Measurements from ENCODE around the gene APOA4. TPM values are rescaled to one million over a fixed set of nuclear protein-coding genes. Genes with fewer than 3 reads are reported as not detected.
A peak's percentile ranks its signal among the peaks of the same experiment; 100 is the strongest.

The APOA4 gene
- total and polyA plus RNA-seq, 2 of the 13 experiments (the other 11 are each of a cell fraction or from before 2014, with no cell fraction given) = 3.8 to 7.2 TPM

GRCh38 chr11:116825854-116826750 is 3.0 kb upstream of the APOA4 start (continued):
- TF ChIP-seq ZNF724P (CRISPR knock-in tag; IDR thresholded peaks at IDR 0.05; ENCODE audit: borderline replicate concordance) (no peak), RARA (CRISPR knock-in tag; IDR thresholded peaks at IDR 0.05) (peak; percentile 86), ZNF230 (CRISPR knock-in tag; IDR thresholded peaks at IDR 0.05) (no peak; the same call in 1 of the 2 replicates), KLF12 (CRISPR knock-in tag; IDR thresholded peaks at IDR 0.05; ENCODE audit: borderline replicate concordance) (no peak; the same call in 1 of the 2 replicates), HMGXB3 (CRISPR knock-in tag; IDR thresholded peaks at IDR 0.05; ENCODE audit: borderline replicate concordance) (no peak), YEATS2 (CRISPR knock-in tag; IDR thresholded peaks at IDR 0.05; ENCODE audit: borderline replicate concordance) (no peak), RXRB (CRISPR knock-in tag; IDR thresholded peaks at IDR 0.05; ENCODE audit: borderline replicate concordance) (peak; percentile 45; the same call in 1 of the 2 replicates), ZSCAN21 (CRISPR knock-in tag; IDR thresholded peaks at IDR 0.05; ENCODE audit: borderline replicate concordance) (peak; percentile 82), ZNF781 (CRISPR knock-in tag; IDR thresholded peaks at IDR 0.05; ENCODE audit: borderline replicate concordance, not compliant biosample characterization) (no peak), NKX3-1 (CRISPR knock-in tag; IDR thresholded peaks at IDR 0.05) (no peak), XRCC5 (optimal IDR thresholded peaks at IDR 0.05; ENCODE audit: low read length) (no peak), ZBTB2 (CRISPR knock-in tag; IDR thresholded peaks at IDR 0.05; ENCODE audit: low read depth) (0 out of 2 replicates have a peak, but pooled peaks have one; percentile 52), NR2F6 (IDR thresholded peaks at IDR 0.05) (peak; percentile 73), NR2F6 (CRISPR knock-in tag; IDR thresholded peaks at IDR 0.05) (peak; percentile 87), SP2 (CRISPR knock-in tag; IDR thresholded peaks at IDR 0.05) (no peak), PAX8 (CRISPR knock-in tag; IDR thresholded peaks at IDR 0.05; ENCODE audit: borderline replicate concordance) (peak; percentile 7), NR2F1 (CRISPR knock-in tag; IDR thresholded peaks at IDR 0.05) (peak; percentile 48 to 82; a peak in 3 of 4 replicates)
- TF ChIP-seq, protein P1, sequence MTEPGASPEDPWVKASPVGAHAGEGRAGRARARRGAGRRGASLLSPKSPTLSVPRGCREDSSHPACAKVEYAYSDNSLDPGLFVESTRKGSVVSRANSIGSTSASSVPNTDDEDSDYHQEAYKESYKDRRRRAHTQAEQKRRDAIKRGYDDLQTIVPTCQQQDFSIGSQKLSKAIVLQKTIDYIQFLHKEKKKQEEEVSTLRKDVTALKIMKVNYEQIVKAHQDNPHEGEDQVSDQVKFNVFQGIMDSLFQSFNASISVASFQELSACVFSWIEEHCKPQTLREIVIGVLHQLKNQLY (CRISPR knock-in tag; IDR thresholded peaks at IDR 0.05) = peak; percentile 14; the same call in 1 of the 2 replicates
- TF ChIP-seq, protein P2, sequence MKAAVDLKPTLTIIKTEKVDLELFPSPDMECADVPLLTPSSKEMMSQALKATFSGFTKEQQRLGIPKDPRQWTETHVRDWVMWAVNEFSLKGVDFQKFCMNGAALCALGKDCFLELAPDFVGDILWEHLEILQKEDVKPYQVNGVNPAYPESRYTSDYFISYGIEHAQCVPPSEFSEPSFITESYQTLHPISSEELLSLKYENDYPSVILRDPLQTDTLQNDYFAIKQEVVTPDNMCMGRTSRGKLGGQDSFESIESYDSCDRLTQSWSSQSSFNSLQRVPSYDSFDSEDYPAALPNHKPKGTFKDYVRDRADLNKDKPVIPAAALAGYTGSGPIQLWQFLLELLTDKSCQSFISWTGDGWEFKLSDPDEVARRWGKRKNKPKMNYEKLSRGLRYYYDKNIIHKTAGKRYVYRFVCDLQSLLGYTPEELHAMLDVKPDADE (CRISPR knock-in tag; IDR thresholded peaks at IDR 0.05) = no peak
- TF ChIP-seq, protein P3, sequence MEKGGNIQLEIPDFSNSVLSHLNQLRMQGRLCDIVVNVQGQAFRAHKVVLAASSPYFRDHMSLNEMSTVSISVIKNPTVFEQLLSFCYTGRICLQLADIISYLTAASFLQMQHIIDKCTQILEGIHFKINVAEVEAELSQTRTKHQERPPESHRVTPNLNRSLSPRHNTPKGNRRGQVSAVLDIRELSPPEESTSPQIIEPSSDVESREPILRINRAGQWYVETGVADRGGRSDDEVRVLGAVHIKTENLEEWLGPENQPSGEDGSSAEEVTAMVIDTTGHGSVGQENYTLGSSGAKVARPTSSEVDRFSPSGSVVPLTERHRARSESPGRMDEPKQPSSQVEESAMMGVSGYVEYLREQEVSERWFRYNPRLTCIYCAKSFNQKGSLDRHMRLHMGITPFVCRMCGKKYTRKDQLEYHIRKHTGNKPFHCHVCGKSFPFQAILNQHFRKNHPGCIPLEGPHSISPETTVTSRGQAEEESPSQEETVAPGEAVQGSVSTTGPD (CRISPR knock-in tag; IDR thresholded peaks at IDR 0.05) = no peak

All from HepG2 (cell line).